Caco-2 (cell line): Measurements from ENCODE around the gene ANGPTL5. TPM values are rescaled to one million over a fixed set of nuclear protein-coding genes. Genes with fewer than 3 reads are reported as not detected.

Experiments used
- BruUV-seq: library from RNA; stranded (reverse); fragments of 400-500 nt; replicated peaks from 2 replicates; lab custom pipeline; 2021; lab: Mats Ljungman, UMichigan
- CTCF ChIA-PET: fragments of 300-600 bp; sonication (Branson Sonifier 250); formaldehyde crosslinking; loops from one replicate; lab custom pipeline; 2022; ENCODE audit warnings: antibody characterized with exemption; lab: Charles Lee
- POLR2A ChIA-PET: fragments of 300-600 bp; sonication (Branson Sonifier 250); formaldehyde crosslinking; loops from one replicate; lab custom pipeline; 2022; ENCODE audit warnings: antibody characterized with exemption; lab: Charles Lee
- DNase-seq, 2 experiments: peaks; one replicate each; pipeline versions ENCODE4 v3.0.0 to v3.0.0-alpha.2; 2020 to 2022
- H3K27me3 ChIP-seq: replicated peaks from 2 replicates; pipeline ENCODE4 v1.6.0; 2011; ENCODE audit warnings: low read length; ENCODE audit not compliant: control insufficient read depth, insufficient read depth
- H3K36me3 ChIP-seq: 2 replicates; pipeline ENCODE4 v1.5.1; 2011; ENCODE audit warnings: low read length; ENCODE audit not compliant: control insufficient read depth, insufficient read depth
- H3K4me1 ChIP-seq: fragments of 250-450 bp; sonication (Bioruptor Pico); 2 replicates; pipeline ENCODE4 v1.5.1; 2020; ENCODE audit warnings: mild to moderate bottlenecking
- H3K4me3 ChIP-seq: 2 replicates; pipeline ENCODE4 v1.5.1; 2011; ENCODE audit warnings: low read depth, mild to moderate bottlenecking, control low read depth, low read length
- H3K9me3 ChIP-seq: fragments of 250-450 bp; sonication (Bioruptor Pico); 2 replicates; pipeline ENCODE4 v1.5.1; 2020; ENCODE audit warnings: mild to moderate bottlenecking, moderate library complexity
- H3K27ac Mint-ChIP-seq: one replicate; pipeline ENCODE4 v1.8.0; 2022; ENCODE audit warnings: mixed read lengths; ENCODE audit not compliant: unreplicated experiment
- H3K27me3 Mint-ChIP-seq: one replicate; pipeline ENCODE4 v1.8.0; 2022; ENCODE audit warnings: mixed read lengths; ENCODE audit not compliant: insufficient read depth, unreplicated experiment
- H3K36me3 Mint-ChIP-seq: one replicate; pipeline ENCODE4 v1.8.0; 2022; ENCODE audit warnings: mild to moderate bottlenecking, mixed read lengths; ENCODE audit not compliant: insufficient read depth, unreplicated experiment
- H3K4me1 Mint-ChIP-seq: one replicate; pipeline ENCODE4 v1.8.0; 2022; ENCODE audit warnings: low read depth, mixed read lengths; ENCODE audit not compliant: unreplicated experiment
- H3K4me3 Mint-ChIP-seq: one replicate; pipeline ENCODE4 v1.8.0; 2022; ENCODE audit warnings: mild to moderate bottlenecking, moderate library complexity, mixed read lengths; ENCODE audit not compliant: unreplicated experiment
- H3K9me3 Mint-ChIP-seq: one replicate; pipeline ENCODE4 v1.8.0; 2022; ENCODE audit warnings: mixed read lengths; ENCODE audit not compliant: unreplicated experiment
- CTCF ChIP-seq, 2 experiments: fragments of 200-600 bp in 1 of 2; IDR thresholded peaks; 1 replicate in 1 of 2; 2 replicates in 1 of 2; pipeline versions ENCODE4 v1.5.1 to v1.8.0; 2011 to 2022; ENCODE audit warnings: antibody characterized with exemption in 1 of 2, control low read depth in 1 of 2, inconsistent platforms in 1 of 2, low read depth in 1 of 2, low read length in 1 of 2, mild to moderate bottlenecking in 1 of 2, moderate library complexity in 1 of 2; ENCODE audit not compliant: insufficient read depth in 1 of 2, severe bottlenecking in 1 of 2, unreplicated experiment in 1 of 2
- intact Hi-C: fragments of 100-400 bp; cut with micrococcal nuclease; formaldehyde crosslinking; loops from one replicate; pipeline ENCODE4 v1.10.0; 2022; ENCODE audit not compliant: unreplicated experiment
- total RNA-seq: library from RNA; stranded (reverse); gene quantifications from 2 replicates; pipeline ENCODE4 v1.2.3, GENCODE V29; 2022

ANGPTL5 gene
- total RNA-seq, 1 experiment from 2014 or later: not detected

- BruUV-seq: no TSS peak
- ChIA-PET CTCF (no interaction called here), POLR2A (no interaction called here)
- Mint-ChIP-seq H3K36me3 (no peaks in the 10 kb centered on the region), H3K9me3 (no peaks in the 10 kb centered on the region), H3K27ac (no peak overlapping the region), H3K4me3 (no peak overlapping the region), H3K27me3 (no peaks in the 10 kb centered on the region), H3K4me1 (no peaks in the 10 kb centered on the region)
- Histone ChIP-seq H3K36me3 (no peaks in the 10 kb centered on the region), H3K9me3 (no peaks in the 10 kb centered on the region), H3K27me3 (no peaks in the 10 kb centered on the region), H3K4me1 (no peaks in the 10 kb centered on the region), H3K4me3 (no peak overlapping the region)
- intact Hi-C loops: no loop called here
- no peak for DNase-seq
- TF ChIP-seq CTCF (IDR thresholded peaks at IDR 0.05; ENCODE audit: insufficient read depth in 1 of 2, low read depth in 1 of 2, low read length in 1 of 2, severe bottlenecking in 1 of 2, unreplicated experiment in 1 of 2): no peak
Observed at GRCh38 chr11:101894505-101894904, 21.8 kb downstream of the ANGPTL5 start.

GRCh38 chr11:101889767-101890166 lies 26.6 kb downstream of the ANGPTL5 start:
- no peaks in the 10 kb centered on the region for H3K27me3 ChIP-seq
- intact Hi-C loops: no loop called here
- BruUV-seq: no TSS peak
- CTCF ChIA-PET: interaction anchor here (0.8 to 1.3 kb wide), 2 partner anchors 10 to 25 kb away, joined by 3 to 4 read pairs; partner anchors contain the start of gene CEP126
- no peak overlapping the region for H3K4me3 ChIP-seq
- Mint-ChIP-seq H3K4me3 (no peak overlapping the region), H3K4me1 (no peaks in the 10 kb centered on the region), H3K36me3 (no peaks in the 10 kb centered on the region), H3K9me3 (peaks cover 10% of the 10 kb centered on the region), H3K27ac (no peak overlapping the region), H3K27me3 (no peaks in the 10 kb centered on the region)
- POLR2A ChIA-PET: no interaction called here
- no peaks in the 10 kb centered on the region for H3K9me3 ChIP-seq
- TF ChIP-seq CTCF (IDR thresholded peaks at IDR 0.05; ENCODE audit: insufficient read depth in 1 of 2, low read depth in 1 of 2, low read length in 1 of 2, severe bottlenecking in 1 of 2, unreplicated experiment in 1 of 2): no peak
- H3K4me1 ChIP-seq: no peaks in the 10 kb centered on the region
- DNase-seq: no peak
- H3K36me3 ChIP-seq: no peaks in the 10 kb centered on the region

- ChIA-PET CTCF (no interaction called here), POLR2A (no interaction called here)
- Mint-ChIP-seq H3K4me3 (no peak overlapping the region), H3K36me3 (no peaks in the 10 kb centered on the region), H3K27me3 (no peaks in the 10 kb centered on the region), H3K9me3 (peaks cover 10% of the 10 kb centered on the region), H3K4me1 (no peaks in the 10 kb centered on the region), H3K27ac (no peak overlapping the region)
- no peaks in the 10 kb centered on the region for H3K4me1 ChIP-seq
- H3K9me3 ChIP-seq: no peaks in the 10 kb centered on the region
- no peak overlapping the region for H3K4me3 ChIP-seq
- H3K36me3 ChIP-seq: no peaks in the 10 kb centered on the region
- no peaks in the 10 kb centered on the region for H3K27me3 ChIP-seq
- BruUV-seq: no TSS peak
- intact Hi-C loops: no loop called here
- DNase-seq: no peak
- no peak for TF ChIP-seq CTCF (IDR thresholded peaks at IDR 0.05; ENCODE audit: insufficient read depth in 1 of 2, low read depth in 1 of 2, low read length in 1 of 2, severe bottlenecking in 1 of 2, unreplicated experiment in 1 of 2)
Observed at GRCh38 chr11:101885631-101886030, 30.7 kb downstream of the ANGPTL5 start.
